ENCODE data around the gene C19orf67. TPM values are rescaled to one million over a fixed set of nuclear protein-coding genes. Genes with fewer than 3 reads are reported as not detected.

Gene C19orf67
- total RNA-seq, 1 experiment from 2014 or later, result 0.39 TPM

GRCh38 chr19:14117668-14118164 is 32.1 kb upstream of the C19orf67 start, which contains the start of gene PRKACA:
Gene PRKACA, minus strand, starts transcription at chr19:14117762. Its CDS starts 215 bp downstream, at chr19:14117547.
- Histone ChIP-seq H3K14ac (ENCODE audit: insufficient read depth, low read length) (no peak within 1 kb of the TSS; the same call in 1 of the 2 replicates), H4K8ac (replicated peaks; ENCODE audit: insufficient read length, low read depth, low read length) (no peak within 1 kb of the TSS)
- WGBS (ENCODE audit: extremely low coverage, insufficient read length, low lambda C conversion rate), result no CpG with 5 or more reads among the region's 67 CpGs

More at GRCh38 chr19:14117668-14118164, 32.1 kb upstream of the C19orf67 start, which contains the start of gene PRKACA:
- Histone ChIP-seq H3K18ac (ENCODE audit: insufficient read length, low read depth, low read length) (no peak within 1 kb of the TSS), H3K9ac (ENCODE audit: extremely low read depth, insufficient read length, low read length) (peak within 1 kb of the TSS; percentile 46), H3K56ac (ENCODE audit: insufficient read length, low read depth, low read length) (no peak within 1 kb of the TSS), H3K79me1 (ENCODE audit: insufficient read depth, low read depth, low read length, poor library complexity, severe bottlenecking) (no peaks in the 10 kb centered on the region), H2BK5ac (ENCODE audit: insufficient read length, low read length) (no peak within 1 kb of the TSS), H2AFZ (ENCODE audit: low read length) (no peak within 1 kb of the TSS), H2AK5ac (ENCODE audit: insufficient read length, low read length) (no peak within 1 kb of the TSS), H2BK15ac (ENCODE audit: low read depth, low read length) (no peak within 1 kb of the TSS), H3K4me2 (ENCODE audit: insufficient read depth, insufficient read length, low read length) (peak within 1 kb of the TSS; percentile 69), H3K27me3 (ENCODE audit: insufficient read depth, low read length) (no peaks in the 10 kb centered on the region; the same call in 1 of the 2 replicates), H2BK120ac (ENCODE audit: low read depth, low read length, poor library complexity, severe bottlenecking) (no peak within 1 kb of the TSS), H4K5ac (ENCODE audit: insufficient read length, low read depth, low read length) (no peak within 1 kb of the TSS), H2BK20ac (ENCODE audit: low read depth, low read length, poor library complexity, severe bottlenecking) (no peak within 1 kb of the TSS), H4K20me1 (ENCODE audit: control insufficient read depth, insufficient read depth, insufficient read length) (no peaks in the 10 kb centered on the region), H3K79me2 (ENCODE audit: insufficient read depth, low read length) (peaks cover 2% of the 10 kb centered on the region; the same call in 1 of the 2 replicates), H3K27ac (ENCODE audit: insufficient read length, low read depth, low read length) (no peak within 1 kb of the TSS), H3K23me2 (ENCODE audit: insufficient read length, low read depth, low read length, poor library complexity, severe bottlenecking) (peaks cover 16% of the 10 kb centered on the region), H2BK12ac (ENCODE audit: insufficient read length, low read depth, low read length) (no peak within 1 kb of the TSS), H3K9me3 (ENCODE audit: control insufficient read depth, low read depth, low read length) (no peaks in the 10 kb centered on the region), H3K23ac (ENCODE audit: insufficient read length, low read depth, low read length) (no peak within 1 kb of the TSS), H3K4ac (ENCODE audit: low read depth, low read length) (no peak within 1 kb of the TSS), H3T11ph (ENCODE audit: low read length) (no peak within 1 kb of the TSS), H3K4me1 (ENCODE audit: insufficient read depth, low read length) (peaks cover 9% of the 10 kb centered on the region; the same call in 1 of the 2 replicates), H4K91ac (ENCODE audit: insufficient read length, low read depth, low read length) (no peak within 1 kb of the TSS)
- TF ChIP-seq, protein P1, sequence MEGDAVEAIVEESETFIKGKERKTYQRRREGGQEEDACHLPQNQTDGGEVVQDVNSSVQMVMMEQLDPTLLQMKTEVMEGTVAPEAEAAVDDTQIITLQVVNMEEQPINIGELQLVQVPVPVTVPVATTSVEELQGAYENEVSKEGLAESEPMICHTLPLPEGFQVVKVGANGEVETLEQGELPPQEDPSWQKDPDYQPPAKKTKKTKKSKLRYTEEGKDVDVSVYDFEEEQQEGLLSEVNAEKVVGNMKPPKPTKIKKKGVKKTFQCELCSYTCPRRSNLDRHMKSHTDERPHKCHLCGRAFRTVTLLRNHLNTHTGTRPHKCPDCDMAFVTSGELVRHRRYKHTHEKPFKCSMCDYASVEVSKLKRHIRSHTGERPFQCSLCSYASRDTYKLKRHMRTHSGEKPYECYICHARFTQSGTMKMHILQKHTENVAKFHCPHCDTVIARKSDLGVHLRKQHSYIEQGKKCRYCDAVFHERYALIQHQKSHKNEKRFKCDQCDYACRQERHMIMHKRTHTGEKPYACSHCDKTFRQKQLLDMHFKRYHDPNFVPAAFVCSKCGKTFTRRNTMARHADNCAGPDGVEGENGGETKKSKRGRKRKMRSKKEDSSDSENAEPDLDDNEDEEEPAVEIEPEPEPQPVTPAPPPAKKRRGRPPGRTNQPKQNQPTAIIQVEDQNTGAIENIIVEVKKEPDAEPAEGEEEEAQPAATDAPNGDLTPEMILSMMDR (conservative IDR thresholded peaks at IDR 0.05), result no peak
- Mint-ChIP-seq H3K27ac (peak within 1 kb of the TSS; percentile 70 to 98 (median 95); a peak in 6 of 7 replicates), H3K27me3 (ENCODE audit: low read depth) (peaks cover 2% of the 10 kb centered on the region; the same call in 1 of the 2 replicates), H3K36me3 (ENCODE audit: insufficient read depth in 1 of 3, low read depth in 3 of 3) (peaks cover 10 to 22% (median 16%) of the 10 kb centered on the region in 3 experiments), H3K4me3 (peak within 1 kb of the TSS; percentile 79 to 93), H3K9me3 (no peaks in the 10 kb centered on the region), H3K4me1 (peaks cover 31 to 34% of the 10 kb centered on the region in 2 experiments)
- DNase-seq, result peak; percentile 99

Measured in H9 (cell line).